HUES6 (cell line): ENCODE results near the gene ATP5F1B.
A peak's percentile ranks its signal among the peaks of the same experiment; 100 is the strongest.

Experiments
- H3K27ac ChIP-seq: 2 replicates; pipeline ENCODE4 v1.7.0; 2013; ENCODE audit warnings: low read depth, mild to moderate bottlenecking, low read length, inconsistent platforms
- H3K27me3 ChIP-seq: 2 replicates; pipeline ENCODE4 v1.6.1; 2013; ENCODE audit warnings: low read length; ENCODE audit not compliant: control insufficient read depth, insufficient read depth
- H3K36me3 ChIP-seq: 2 replicates; pipeline ENCODE4 v1.6.1; 2013; ENCODE audit warnings: low read length; ENCODE audit not compliant: control insufficient read depth, insufficient read depth
- H3K4me1 ChIP-seq: 2 replicates; pipeline ENCODE4 v1.6.1; 2013; ENCODE audit warnings: low read length; ENCODE audit not compliant: control insufficient read depth, insufficient read depth
- H3K4me3 ChIP-seq: 2 replicates; pipeline ENCODE4 v1.5.1; 2013; ENCODE audit warnings: low read depth, low read length
- H3K9ac ChIP-seq: one replicate; pipeline ENCODE4 v1.6.1; 2013; ENCODE audit warnings: mild to moderate bottlenecking, low read length
- H3K9me3 ChIP-seq: 2 replicates; pipeline ENCODE4 v1.6.1; 2013; ENCODE audit warnings: low read depth, low read length; ENCODE audit not compliant: control insufficient read depth, insufficient read depth

ATP5F1B gene

DNA sequence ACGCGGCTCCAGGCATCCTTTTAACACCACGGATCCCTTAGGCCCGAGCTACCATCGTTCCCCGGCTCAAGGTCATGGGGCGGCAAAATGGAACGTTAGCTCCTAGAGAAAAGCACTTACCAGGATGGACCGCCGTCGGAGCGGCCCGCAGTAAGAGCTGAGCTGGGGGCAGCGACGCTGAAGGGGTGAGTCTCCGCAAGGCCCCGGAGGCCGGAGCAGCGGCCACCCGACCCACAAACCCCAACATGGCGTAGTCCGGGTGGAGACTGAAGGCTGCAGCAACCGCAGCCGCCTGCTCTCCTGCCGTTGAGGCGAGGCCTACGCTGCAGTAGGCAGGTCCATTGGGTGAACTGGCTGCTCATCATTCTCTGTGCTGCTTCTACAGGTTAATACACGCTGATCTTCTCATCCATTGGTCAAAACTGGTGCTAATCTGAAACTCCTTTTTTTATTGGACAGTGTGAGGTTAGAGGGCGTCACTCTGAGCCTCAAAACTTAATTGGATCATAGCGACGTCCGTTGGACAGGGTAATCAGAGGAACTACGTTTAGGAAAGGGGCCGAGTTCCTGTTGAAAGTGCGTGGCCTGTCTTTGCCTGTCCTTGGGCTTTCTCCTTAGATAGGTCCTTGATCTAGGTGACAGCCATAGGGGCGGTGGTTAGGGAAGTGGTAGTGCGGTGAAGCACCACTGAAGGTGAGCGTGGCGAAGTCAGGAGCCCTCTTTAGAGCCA is at the start of gene ATP5F1B:
Gene ATP5F1B, minus strand, starts transcription at position 268 of the 730 bp plus-strand sequence. Its CDS starts 21 bp downstream, at position 247.
- Histone ChIP-seq H3K4me3 (peak within 1 kb of the TSS; percentile 91), H3K9ac (peak within 1 kb of the TSS; percentile 97), H3K36me3 (peaks cover 47% of the 10 kb centered on the region), H3K4me1 (peaks cover 3% of the 10 kb centered on the region), H3K27ac (peak within 1 kb of the TSS; percentile 87), H3K9me3 (no peaks in the 10 kb centered on the region), H3K27me3 (no peaks in the 10 kb centered on the region)

DNA sequence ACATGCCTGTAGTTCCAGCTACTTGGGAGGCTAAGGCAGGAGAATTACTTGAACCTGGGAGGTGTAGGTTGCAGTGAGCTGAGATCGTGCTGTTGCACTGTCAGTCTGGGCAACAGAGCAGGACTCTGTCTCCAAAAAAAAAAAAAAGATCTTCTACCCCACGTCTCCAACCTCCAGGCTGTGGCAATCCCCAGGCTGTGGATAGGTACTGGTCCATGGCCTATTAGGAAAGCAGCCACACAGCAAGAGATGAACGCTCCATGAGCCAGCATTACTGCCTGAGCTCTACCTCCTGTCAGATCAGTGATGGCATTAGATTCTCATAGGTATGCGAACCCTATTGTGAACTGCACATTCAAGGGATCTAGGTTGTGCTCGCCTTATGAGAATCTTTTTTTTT is 48.4 kb upstream of the ATP5F1B start:
- Histone ChIP-seq H3K9me3 (no peaks in the 10 kb centered on the region), H3K4me3 (no peak overlapping the region), H3K9ac (no peak overlapping the region), H3K4me1 (peaks cover 12% of the 10 kb centered on the region), H3K27ac (no peak overlapping the region), H3K27me3 (no peaks in the 10 kb centered on the region), H3K36me3 (no peaks in the 10 kb centered on the region)

DNA sequence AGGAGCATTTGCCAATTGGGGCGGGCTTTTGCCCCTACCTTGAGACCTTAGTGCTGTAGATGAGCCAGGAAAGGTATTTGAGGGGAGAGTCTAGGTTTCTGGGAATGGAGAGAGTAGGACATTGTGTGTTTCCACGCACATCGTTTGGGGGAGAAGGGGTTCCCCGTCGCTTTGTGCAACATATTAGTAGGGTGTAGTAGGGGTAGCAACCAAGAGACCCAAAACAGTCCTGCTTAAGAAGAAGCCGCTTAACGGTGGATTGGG is 43.0 kb upstream of the ATP5F1B start:
- peak overlapping the region; percentile 90 for H3K9ac ChIP-seq
- no peaks in the 10 kb centered on the region for H3K9me3 ChIP-seq
- H3K4me1 ChIP-seq: 0 out of 2 replicates have a peak, but pooled peaks cover 3% of the 10 kb centered on the region
- peak overlapping the region; percentile 83 for H3K27ac ChIP-seq
- H3K4me3 ChIP-seq: peak overlapping the region; percentile 87
- peaks cover 29% of the 10 kb centered on the region for H3K36me3 ChIP-seq
- H3K27me3 ChIP-seq: no peaks in the 10 kb centered on the region

DNA sequence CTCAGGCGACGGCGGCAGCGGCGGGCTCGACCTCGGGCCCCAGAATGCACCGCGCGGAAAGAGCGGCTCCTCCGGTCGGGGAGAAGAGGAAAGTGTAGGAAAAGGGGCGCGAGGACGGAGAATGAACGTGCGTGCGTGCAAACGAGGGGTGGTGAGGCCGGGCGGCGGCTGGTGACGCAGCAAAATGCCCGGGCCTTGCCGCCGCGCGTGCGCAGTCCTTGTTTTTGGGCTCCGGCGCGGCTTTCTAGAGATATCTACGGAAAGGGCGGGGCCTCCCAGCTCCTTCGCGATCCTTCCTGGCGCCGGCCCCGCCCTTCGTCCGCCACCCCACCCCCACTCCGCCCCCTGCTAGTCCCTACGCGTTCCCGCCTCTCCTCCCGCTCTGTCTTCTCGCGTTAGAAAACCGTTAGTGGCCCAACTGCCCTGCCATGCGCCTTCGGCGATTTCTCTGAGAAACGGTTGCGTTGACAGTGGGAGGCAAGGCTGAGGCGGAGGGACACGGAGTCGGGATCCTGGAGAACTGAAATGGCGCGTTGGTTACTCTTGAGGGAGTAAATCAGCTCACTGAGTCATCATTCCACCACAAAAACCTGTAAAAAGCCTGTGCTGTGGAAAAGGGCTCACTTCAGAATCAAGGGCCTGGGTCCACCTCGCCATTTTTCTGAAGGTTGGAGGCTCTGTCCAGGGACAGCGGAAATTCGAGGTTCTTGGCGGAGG is 42.5 kb upstream of the ATP5F1B start, which contains the start of gene PTGES3:
Gene PTGES3, minus strand, starts transcription at position 156 of the 717 bp plus-strand sequence. CDS start 285 bp downstream, outside the sequence.
- Histone ChIP-seq H3K36me3 (peaks cover 29% of the 10 kb centered on the region), H3K9ac (peak within 1 kb of the TSS; percentile 100), H3K4me1 (0 out of 2 replicates have a peak, but pooled peaks cover 3% of the 10 kb centered on the region), H3K27ac (peak within 1 kb of the TSS; percentile 96), H3K9me3 (no peaks in the 10 kb centered on the region), H3K4me3 (peak within 1 kb of the TSS; percentile 87), H3K27me3 (no peaks in the 10 kb centered on the region)

DNA sequence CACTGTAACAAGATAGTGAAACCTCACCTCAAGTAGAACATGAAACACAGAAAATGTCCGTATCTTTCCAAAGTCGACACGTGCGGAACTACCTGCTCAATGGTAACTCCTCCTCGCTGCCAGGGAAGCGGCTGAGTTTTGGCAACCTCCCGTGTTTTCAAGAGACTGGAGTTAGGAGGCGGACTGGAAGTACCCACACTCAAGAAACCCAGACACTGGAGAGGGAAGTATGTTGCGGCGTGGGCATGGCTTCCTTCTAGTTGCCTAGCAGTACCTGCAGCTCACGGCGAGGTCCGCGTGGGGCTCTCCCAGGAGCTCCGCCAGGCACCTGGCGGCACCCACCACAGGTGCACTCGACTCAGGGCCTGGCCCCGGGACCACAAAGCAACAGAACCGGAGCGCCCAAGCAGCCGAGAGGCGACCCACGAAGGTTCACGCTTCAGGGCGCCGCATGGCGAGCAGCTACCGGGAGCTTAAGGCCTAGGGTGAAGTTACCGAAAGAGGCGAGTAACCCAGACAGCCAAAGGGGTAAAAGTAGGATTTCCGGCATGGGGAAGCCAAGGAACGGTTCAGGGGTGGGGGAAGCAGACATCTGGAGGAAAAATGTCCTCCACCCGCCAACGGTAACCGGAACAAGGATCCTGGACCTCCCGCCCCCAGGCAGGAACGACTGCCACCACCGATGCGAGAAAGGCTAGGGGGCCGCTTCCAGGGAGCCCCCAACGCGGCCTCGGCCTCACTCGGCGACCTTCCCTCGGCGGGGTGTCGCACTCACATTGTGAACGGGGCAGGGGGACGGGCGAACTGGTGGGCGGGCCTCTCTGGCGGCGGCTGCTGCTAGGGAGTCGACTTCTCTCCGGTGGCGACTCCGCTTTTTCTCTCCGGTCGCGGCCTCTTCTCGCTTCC is 41.7 kb upstream of the ATP5F1B start:
- Histone ChIP-seq H3K27ac (peak overlapping the region; percentile 96), H3K27me3 (no peaks in the 10 kb centered on the region), H3K9ac (peak overlapping the region; percentile 100), H3K4me3 (peak overlapping the region; percentile 87), H3K36me3 (peaks cover 34% of the 10 kb centered on the region), H3K4me1 (0 out of 2 replicates have a peak, but pooled peaks cover 3% of the 10 kb centered on the region), H3K9me3 (no peaks in the 10 kb centered on the region)

DNA sequence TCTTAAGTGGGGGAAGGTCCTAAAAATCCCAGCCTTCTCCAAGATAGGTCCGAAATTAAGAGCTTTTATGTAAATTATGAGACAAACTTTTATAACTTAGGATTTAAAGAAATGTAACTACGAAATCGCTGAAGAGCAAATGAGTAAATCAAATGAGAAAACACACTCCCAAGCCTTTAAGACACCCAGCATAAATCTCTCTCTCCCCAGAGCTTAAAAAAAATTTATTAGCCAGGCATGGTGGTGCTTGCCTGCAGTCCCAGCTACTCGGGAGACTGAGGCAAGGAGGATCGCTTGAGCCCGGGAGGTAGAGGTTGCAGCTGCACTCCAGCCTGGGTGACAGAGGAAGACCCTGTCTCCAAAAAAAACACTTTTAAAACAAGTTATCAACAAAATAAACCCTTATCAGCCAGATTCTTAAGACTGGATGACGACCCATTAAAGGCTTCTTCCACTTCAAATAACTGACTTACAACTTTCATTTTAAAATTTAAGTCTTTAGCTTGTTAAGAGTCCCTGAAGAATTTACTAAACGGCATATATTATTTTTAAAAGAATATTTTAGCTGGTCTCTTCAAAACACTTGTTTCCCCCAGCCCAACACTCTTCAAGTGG is 39.1 kb upstream of the ATP5F1B start:
- H3K27ac ChIP-seq: no peak overlapping the region
- no peaks in the 10 kb centered on the region for H3K9me3 ChIP-seq
- H3K4me1 ChIP-seq: 0 out of 2 replicates have a peak, but pooled peaks cover 3% of the 10 kb centered on the region
- peak overlapping the region; percentile 47 for H3K4me3 ChIP-seq
- no peak overlapping the region for H3K9ac ChIP-seq
- peaks cover 56% of the 10 kb centered on the region for H3K36me3 ChIP-seq
- no peaks in the 10 kb centered on the region for H3K27me3 ChIP-seq

DNA sequence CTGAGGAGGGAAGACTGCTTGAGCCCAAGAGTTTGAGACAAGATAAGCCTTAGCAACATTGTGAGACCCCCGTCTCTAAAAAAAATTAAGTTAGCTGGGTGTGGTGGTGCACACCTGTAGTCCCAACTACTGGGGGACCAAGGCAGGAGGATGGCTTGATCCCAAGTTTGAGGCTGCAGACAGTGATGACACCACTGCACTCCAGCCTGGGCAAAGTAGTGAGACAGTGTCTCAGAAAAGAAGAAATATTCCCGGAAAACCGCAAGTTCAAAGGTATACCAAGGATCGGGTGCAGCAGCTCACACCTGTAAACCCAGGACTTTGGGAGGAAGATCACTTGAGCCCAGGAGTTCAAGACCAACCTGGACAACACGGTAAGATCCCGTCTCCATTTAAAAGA is 36.5 kb upstream of the ATP5F1B start:
- Histone ChIP-seq H3K9ac (no peak overlapping the region), H3K36me3 (peaks cover 62% of the 10 kb centered on the region), H3K4me1 (0 out of 2 replicates have a peak, but pooled peaks cover 3% of the 10 kb centered on the region), H3K27ac (no peak overlapping the region), H3K4me3 (no peak overlapping the region), H3K27me3 (no peaks in the 10 kb centered on the region), H3K9me3 (no peaks in the 10 kb centered on the region)

DNA sequence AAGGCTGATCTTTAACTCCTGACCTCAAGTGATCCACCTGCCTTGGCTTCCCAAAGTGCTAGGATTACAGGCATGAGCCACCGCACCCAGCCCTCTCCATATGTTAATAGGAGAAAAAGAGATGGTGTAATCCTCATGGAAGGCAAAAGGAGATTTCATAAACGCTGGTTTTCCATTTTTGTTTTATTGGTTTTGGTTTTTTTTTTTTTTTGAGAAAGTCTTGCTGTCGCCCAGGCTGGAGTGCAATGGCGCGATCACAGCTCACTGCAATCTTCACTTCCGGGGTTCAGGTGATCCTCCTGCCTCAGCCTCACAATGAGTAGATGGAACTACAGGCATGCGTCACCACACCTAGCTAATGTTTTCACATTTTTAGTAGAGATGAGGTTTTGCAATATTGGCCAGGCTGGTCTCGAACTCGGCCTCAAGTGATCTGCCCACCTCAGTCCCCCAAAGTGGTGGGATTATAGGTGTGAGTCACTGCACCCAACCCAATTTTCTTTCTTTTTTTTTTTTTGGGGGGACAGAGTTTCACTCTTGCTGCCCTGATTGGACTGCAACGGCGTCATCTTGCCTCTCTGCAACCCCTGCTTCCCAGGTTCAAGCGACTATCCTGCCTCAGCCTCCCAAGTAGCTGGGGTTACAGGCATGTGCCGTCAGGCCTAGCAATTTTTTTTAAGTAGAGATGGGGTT is 34.2 kb upstream of the ATP5F1B start:
- no peak overlapping the region for H3K9ac ChIP-seq
- H3K9me3 ChIP-seq: no peaks in the 10 kb centered on the region
- H3K4me3 ChIP-seq: no peak overlapping the region
- 0 out of 2 replicates have a peak, but pooled peaks cover 3% of the 10 kb centered on the region for H3K4me1 ChIP-seq
- H3K27ac ChIP-seq: no peak overlapping the region
- peaks cover 55% of the 10 kb centered on the region for H3K36me3 ChIP-seq
- H3K27me3 ChIP-seq: no peaks in the 10 kb centered on the region

DNA sequence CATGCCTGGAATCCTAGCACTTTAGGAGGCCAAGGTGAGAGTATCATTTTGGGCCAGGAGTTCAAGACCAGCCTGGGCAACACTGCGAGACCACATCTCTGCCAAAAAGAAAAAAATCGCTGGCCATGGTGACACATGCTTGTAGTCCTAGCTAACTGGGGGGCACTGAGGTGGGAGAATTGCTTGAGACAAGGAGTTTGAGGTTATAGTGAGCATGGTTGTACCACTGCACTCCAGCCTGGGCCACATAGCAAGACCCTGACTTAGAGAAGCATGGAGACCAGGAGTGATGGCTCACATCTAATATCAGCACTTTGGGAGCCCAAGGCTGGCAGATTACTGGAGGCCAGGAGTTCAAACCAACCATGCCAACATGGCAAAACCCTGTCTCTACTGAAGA is 33.1 kb upstream of the ATP5F1B start:
- H3K9ac ChIP-seq: no peak overlapping the region
- peaks cover 47% of the 10 kb centered on the region for H3K36me3 ChIP-seq
- H3K9me3 ChIP-seq: no peaks in the 10 kb centered on the region
- H3K27me3 ChIP-seq: no peaks in the 10 kb centered on the region
- no peak overlapping the region for H3K27ac ChIP-seq
- H3K4me3 ChIP-seq: no peak overlapping the region
- H3K4me1 ChIP-seq: 0 out of 2 replicates have a peak, but pooled peaks cover 3% of the 10 kb centered on the region

DNA sequence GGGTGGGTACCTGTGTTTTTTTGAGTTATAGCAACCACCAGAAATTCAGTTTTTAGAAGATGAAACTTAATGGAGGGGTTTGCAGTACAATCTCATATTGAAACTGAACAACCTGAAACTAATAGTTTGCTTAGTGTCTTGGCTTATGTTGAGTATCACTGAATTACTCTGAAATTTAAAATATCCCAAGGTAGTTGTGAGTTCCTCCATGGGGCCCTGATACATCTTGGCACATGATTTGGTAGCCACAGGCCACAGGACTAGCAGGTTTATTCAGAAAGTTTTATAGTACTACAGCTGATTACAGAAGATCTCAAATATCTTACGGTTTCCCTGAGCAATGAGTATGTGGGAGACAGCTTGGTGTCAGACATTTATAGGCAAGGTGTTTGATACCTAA is 31.9 kb upstream of the ATP5F1B start:
- Histone ChIP-seq H3K4me1 (0 out of 2 replicates have a peak, but pooled peaks cover 3% of the 10 kb centered on the region), H3K4me3 (no peak overlapping the region), H3K9ac (no peak overlapping the region), H3K36me3 (peaks cover 49% of the 10 kb centered on the region), H3K27ac (no peak overlapping the region), H3K27me3 (no peaks in the 10 kb centered on the region), H3K9me3 (no peaks in the 10 kb centered on the region)
